ENCODE results near the gene KRT17. TPM values are rescaled to one million over a fixed set of nuclear protein-coding genes. Genes with fewer than 3 reads are reported as not detected.
"Not testable (repeated sequence)": the region's sequence is repeated elsewhere in the genome, so short reads cannot be mapped to it uniquely, and the experiment has no call there.

Gene KRT17
- total and polyA plus RNA-seq, 2 of the 4 experiments (the other 2 are of a cell fraction): 2.5 to 4.6 TPM

- H2BK5ac ChIP-seq (ENCODE audit: low read depth, low read length, poor library complexity, severe bottlenecking); dilution Hi-C loops (cut with HindIII; ENCODE audit: low sequenced_read_pairs, unreplicated experiment); H3K14ac ChIP-seq (replicated peaks; ENCODE audit: low read depth, low read length); ATAC-seq (ENCODE audit: low read depth); H3K9me3 ChIP-seq (ENCODE audit: control insufficient read depth, insufficient read depth, low read length); CTCF ChIA-PET; H2BK15ac ChIP-seq (ENCODE audit: low read depth, low read length); POLR2A ChIA-PET (ENCODE audit: unreplicated experiment); H3K23ac ChIP-seq (ENCODE audit: low read depth, low read length); H3K4me3 ChIP-seq (ENCODE audit: insufficient read depth, low read depth, low read length); H3K9me1 ChIP-seq (ENCODE audit: insufficient read depth, low read length); H2AK5ac ChIP-seq (ENCODE audit: low read depth, low read length); H4K91ac ChIP-seq (ENCODE audit: insufficient read depth, low read depth, low read length); H2AFZ ChIP-seq (replicated peaks; ENCODE audit: low read length, poor library complexity); H3K56ac ChIP-seq (ENCODE audit: extremely low read depth, insufficient read depth, low read length); H3K36me3 ChIP-seq (ENCODE audit: control insufficient read depth, insufficient read depth, low read length); BruUV-seq (replicated peaks); H2AK9ac ChIP-seq (replicated peaks; ENCODE audit: low read depth, low read length, poor library complexity); H3K79me1 ChIP-seq (ENCODE audit: low read depth in 1 of 2, low read length in 2 of 2); H3K4ac ChIP-seq (ENCODE audit: low read depth, low read length); intact Hi-C loops (cut with micrococcal nuclease); H3K18ac ChIP-seq (ENCODE audit: low read depth, low read length); H2BK120ac ChIP-seq (ENCODE audit: low read depth, low read length); H3K27ac ChIP-seq (ENCODE audit: insufficient read depth, low read length); H3K9ac ChIP-seq (ENCODE audit: low read depth, low read length); H4K5ac ChIP-seq (ENCODE audit: low read depth, low read length); H4K20me1 ChIP-seq (ENCODE audit: insufficient read depth, low read length); in situ Hi-C loops (cut with MboI; ENCODE audit: low sequenced_read_pairs); H3K4me1 ChIP-seq (ENCODE audit: control insufficient read depth, insufficient read depth, low read length); DNase-seq; H2BK20ac ChIP-seq (ENCODE audit: low read depth, low read length); H3K4me2 ChIP-seq (ENCODE audit: low read depth, low read length); H4K8ac ChIP-seq (ENCODE audit: low read depth in 2 of 2, low read length in 2 of 2): not testable (repeated sequence)
- peaks cover 44% of the 10 kb centered on the region for H3K27me3 ChIP-seq (ENCODE audit: control insufficient read depth, insufficient read depth, low read length)
- 71% methylated on average over 11 of the region's 31 CpGs; no CpG with 5 or more reads in 1 of the 2 experiments for WGBS, 2 experiments (ENCODE audit: extremely low coverage in 2 of 2, insufficient read length in 1 of 2)
Observed at GRCh38 chr17:41612376-41613160, 11.8 kb downstream of the KRT17 start, which contains the start of gene KRT16. Gene KRT16, minus strand, starts transcription at chr17:41612767. Its CDS starts 79 bp downstream, at chr17:41612688.

All from IMR-90 (cell line).